Colonic mucosa (tissue), 4 donors: ENCODE data around the gene YWHAQ. TPM values are rescaled to one million over a fixed set of nuclear protein-coding genes. Genes with fewer than 3 reads are reported as not detected.
"Not testable (repeated sequence)": the region's sequence is repeated elsewhere in the genome, so short reads cannot be mapped to it uniquely, and the experiment has no call there.

Experiments used
- DNase-seq: peaks from one replicate; pipeline ENCODE4 v3.0.0-alpha.2; 2020
- H3K27ac ChIP-seq: fragments of 200-600 bp; one replicate; pipeline ENCODE4 v1.8.0; 2021
- H3K27me3 ChIP-seq: fragments of 200-600 bp; one replicate; pipeline ENCODE4 v1.8.0; 2021
- H3K36me3 ChIP-seq: fragments of 200-600 bp; one replicate; pipeline ENCODE4 v1.8.0; 2021
- H3K4me1 ChIP-seq: fragments of 200-600 bp; one replicate; pipeline ENCODE4 v1.8.0; 2021; ENCODE audit warnings: mild to moderate bottlenecking
- H3K4me3 ChIP-seq: fragments of 200-600 bp; one replicate; pipeline ENCODE4 v1.8.0; 2021
- H3K9ac ChIP-seq, 2 donors: one replicate each; pipeline ENCODE4 v1.7.0; 2013; ENCODE audit warnings: control low read depth in 2 of 2, low read depth in 2 of 2, low read length in 2 of 2
- H3K9me3 ChIP-seq: fragments of 200-600 bp; one replicate; pipeline ENCODE4 v1.8.0; 2021
- intact Hi-C: fragments of 100-400 bp; cut with DNase I; formaldehyde crosslinking; loops from one replicate; pipeline ENCODE4 v1.14.1; 2022
- total RNA-seq, 2 donors: library from RNA; stranded (reverse); fragmentation: NEBNext Ultra II Directional in 1 of 2; extraction: Animal tissue kit (Norgen Biotek cat#: 25700) in 1 of 2; gene quantifications; one replicate each; pipeline ENCODE4 v1.2.1, GENCODE V29; 2021
- TF ChIP-seq, protein P1 (sequence below): fragments of 200-600 bp; IDR thresholded peaks from one replicate; pipeline ENCODE4 v1.8.0; 2022; ENCODE audit warnings: antibody characterized with exemption, mild to moderate bottlenecking
- donor health status: healthy.
- donor health status: DM: no; HTN: no; CAD: no.
- donor health status: DM: no; HTN: no; CAD: no.

Gene YWHAQ
- total RNA-seq, 2 donors from 2014 or later, result 246 to 299 TPM

DNA sequence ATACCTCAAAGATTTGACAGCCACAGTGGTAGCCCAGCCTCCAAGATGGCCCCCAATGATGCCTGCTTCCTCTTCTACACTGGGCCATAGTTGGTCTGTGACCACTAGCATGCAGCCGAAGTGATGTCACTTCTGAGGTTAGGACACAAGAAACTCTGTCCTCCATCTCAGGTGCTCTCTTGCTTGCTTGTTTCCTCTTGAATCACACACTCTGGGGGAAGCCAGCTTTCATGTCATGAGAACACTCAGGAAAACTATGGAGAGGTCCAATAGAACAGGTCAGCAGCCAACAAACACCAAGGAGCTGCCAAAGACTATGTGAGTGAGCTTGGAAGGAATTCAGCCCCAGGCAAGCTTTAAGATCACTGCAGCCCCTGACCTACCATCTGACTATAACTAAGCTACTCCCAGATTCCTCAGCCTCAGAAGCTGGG lies 71.8 kb downstream of the YWHAQ start:
- no peak for DNase-seq
- Histone ChIP-seq H3K4me1 (peaks cover 4% of the 10 kb centered on the region), H3K27ac (no peak overlapping the region), H3K4me3 (no peak overlapping the region), H3K27me3 (no peaks in the 10 kb centered on the region), H3K36me3 (no peaks in the 10 kb centered on the region), H3K9me3 (no peaks in the 10 kb centered on the region), H3K9ac (no peak overlapping the region)
- TF ChIP-seq, protein P1, sequence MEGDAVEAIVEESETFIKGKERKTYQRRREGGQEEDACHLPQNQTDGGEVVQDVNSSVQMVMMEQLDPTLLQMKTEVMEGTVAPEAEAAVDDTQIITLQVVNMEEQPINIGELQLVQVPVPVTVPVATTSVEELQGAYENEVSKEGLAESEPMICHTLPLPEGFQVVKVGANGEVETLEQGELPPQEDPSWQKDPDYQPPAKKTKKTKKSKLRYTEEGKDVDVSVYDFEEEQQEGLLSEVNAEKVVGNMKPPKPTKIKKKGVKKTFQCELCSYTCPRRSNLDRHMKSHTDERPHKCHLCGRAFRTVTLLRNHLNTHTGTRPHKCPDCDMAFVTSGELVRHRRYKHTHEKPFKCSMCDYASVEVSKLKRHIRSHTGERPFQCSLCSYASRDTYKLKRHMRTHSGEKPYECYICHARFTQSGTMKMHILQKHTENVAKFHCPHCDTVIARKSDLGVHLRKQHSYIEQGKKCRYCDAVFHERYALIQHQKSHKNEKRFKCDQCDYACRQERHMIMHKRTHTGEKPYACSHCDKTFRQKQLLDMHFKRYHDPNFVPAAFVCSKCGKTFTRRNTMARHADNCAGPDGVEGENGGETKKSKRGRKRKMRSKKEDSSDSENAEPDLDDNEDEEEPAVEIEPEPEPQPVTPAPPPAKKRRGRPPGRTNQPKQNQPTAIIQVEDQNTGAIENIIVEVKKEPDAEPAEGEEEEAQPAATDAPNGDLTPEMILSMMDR, result no peak
- intact Hi-C loops, result no loop called here

DNA sequence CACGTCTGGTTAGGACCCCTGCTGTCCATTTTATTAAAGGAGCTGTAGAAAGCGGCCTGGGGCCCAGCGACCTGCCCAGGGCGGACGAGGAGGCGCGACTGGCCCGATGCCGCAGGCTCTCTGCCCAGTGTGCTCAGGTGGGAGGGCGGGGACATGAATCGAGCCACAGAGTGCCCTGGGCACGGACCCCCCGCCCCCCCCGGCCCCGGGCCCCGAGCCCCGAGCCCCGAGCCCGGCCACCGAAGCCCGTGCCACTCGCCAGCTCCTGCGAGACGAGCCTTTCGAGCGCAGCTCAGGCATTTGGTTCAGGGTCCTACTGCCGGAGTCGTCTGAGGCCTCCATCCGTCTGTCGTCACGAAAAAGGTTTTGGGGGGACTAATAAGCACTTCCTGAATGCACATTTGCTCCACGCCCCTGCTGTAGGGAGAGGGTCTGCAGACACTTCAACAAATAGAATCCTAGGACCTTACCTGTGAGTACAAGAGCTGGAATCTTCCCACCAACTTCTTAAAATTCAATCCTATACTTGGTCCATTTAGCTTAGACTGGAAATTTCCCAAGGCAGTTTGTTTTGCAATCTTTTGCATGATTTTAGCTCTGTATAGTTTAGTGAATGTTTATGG lies 74.6 kb downstream of the YWHAQ start:
- TF ChIP-seq, protein P1, result no peak

DNA sequence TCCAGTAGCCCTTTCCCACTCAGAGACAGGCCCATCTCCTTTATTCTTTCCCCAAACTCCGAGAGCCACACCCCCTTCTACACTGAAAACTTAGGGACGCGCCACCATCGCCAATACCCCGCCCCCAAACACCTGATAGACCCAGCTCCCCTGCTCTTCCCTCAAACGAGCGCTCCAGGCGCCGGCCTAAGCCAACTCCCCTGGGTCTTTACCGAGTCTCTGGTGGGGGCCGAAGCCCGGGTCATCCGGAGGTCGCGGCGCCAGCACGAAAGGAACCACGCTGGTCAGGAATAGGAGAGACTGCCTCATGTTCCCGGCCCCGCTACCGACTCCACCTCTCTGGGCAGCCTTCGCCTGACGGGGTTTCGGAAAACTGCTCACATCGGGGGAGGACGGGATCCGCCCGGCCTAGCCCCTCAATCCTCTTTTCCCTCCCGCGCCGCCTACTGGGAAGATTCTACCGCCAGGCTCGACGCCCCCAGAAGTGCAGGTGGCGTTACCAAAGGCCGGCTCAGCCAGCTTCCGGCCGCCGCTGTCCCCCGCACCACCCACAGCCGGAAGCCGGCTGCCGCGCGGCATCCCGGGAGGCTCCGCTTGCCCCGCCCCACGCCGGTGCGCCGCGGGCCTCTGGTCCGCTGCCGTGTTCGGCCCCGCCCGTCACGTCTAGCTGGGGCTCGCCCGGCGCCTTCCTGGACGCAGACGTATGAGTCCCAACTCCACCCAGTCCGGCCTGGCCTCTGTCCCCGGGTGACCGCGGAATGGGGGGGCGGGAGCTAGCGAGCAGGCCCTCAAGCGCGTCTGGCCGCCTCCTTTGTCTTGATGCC lies 75.3 kb downstream of the YWHAQ start, which contains the start of gene ADAM17:
ADAM17 (minus strand) TSS at position 534 of the 824 bp plus-strand sequence; CDS start at position 309, 225 bp downstream.
- peak within 1 kb of the TSS; percentile 98 for H3K27ac ChIP-seq
- H3K27me3 ChIP-seq, result no peaks in the 10 kb centered on the region
- H3K9ac ChIP-seq, result peak within 1 kb of the TSS; percentile 89 to 94
- H3K4me3 ChIP-seq, result peak within 1 kb of the TSS; percentile 84
- TF ChIP-seq, protein P1, result no peak
- no peaks in the 10 kb centered on the region for H3K9me3 ChIP-seq
- no peaks in the 10 kb centered on the region for H3K36me3 ChIP-seq
- intact Hi-C loops, result no loop called here
- DNase-seq, result peak; percentile 96
- peaks cover 5% of the 10 kb centered on the region for H3K4me1 ChIP-seq

More for the DNA sequence above, 74.6 kb downstream of the YWHAQ start:
- no peaks in the 10 kb centered on the region for H3K27me3 ChIP-seq
- no peaks in the 10 kb centered on the region for H3K36me3 ChIP-seq
- H3K4me3 ChIP-seq, result peak overlapping the region; percentile 84
- intact Hi-C loops, result no loop called here
- H3K4me1 ChIP-seq, result peaks cover 5% of the 10 kb centered on the region
- no peaks in the 10 kb centered on the region for H3K9me3 ChIP-seq
- H3K27ac ChIP-seq, result peak overlapping the region; percentile 98
- H3K9ac ChIP-seq, result peak overlapping the region; percentile 62 to 88
- DNase-seq, result no peak

DNA sequence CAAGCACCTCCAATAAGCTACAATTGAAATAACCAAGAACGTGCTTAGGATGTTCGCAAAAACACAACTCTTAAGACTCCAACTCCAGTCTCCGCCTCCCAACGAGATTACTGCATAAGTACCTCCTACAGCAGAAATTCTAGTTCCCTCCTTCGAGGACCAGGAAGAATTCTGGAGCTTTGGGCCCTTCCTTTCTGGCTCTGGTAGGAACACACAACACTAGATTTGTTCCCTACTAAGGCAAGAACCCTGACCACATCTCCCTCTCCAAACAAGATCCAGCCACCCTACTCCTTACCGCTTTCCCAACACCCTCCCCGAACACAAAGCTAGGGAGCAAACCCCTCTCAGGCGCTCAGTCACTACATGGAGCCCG lies 75.9 kb downstream of the YWHAQ start:
- intact Hi-C loops, result no loop called here
- H3K36me3 ChIP-seq, result no peaks in the 10 kb centered on the region
- TF ChIP-seq, protein P1, result no peak
- peak overlapping the region; percentile 98 for H3K27ac ChIP-seq
- DNase-seq, result peak; percentile 66
- peak overlapping the region; percentile 89 to 94 for H3K9ac ChIP-seq
- H3K4me1 ChIP-seq, result peaks cover 5% of the 10 kb centered on the region
- no peaks in the 10 kb centered on the region for H3K27me3 ChIP-seq
- H3K9me3 ChIP-seq, result no peaks in the 10 kb centered on the region
- peak overlapping the region; percentile 84 for H3K4me3 ChIP-seq

DNA sequence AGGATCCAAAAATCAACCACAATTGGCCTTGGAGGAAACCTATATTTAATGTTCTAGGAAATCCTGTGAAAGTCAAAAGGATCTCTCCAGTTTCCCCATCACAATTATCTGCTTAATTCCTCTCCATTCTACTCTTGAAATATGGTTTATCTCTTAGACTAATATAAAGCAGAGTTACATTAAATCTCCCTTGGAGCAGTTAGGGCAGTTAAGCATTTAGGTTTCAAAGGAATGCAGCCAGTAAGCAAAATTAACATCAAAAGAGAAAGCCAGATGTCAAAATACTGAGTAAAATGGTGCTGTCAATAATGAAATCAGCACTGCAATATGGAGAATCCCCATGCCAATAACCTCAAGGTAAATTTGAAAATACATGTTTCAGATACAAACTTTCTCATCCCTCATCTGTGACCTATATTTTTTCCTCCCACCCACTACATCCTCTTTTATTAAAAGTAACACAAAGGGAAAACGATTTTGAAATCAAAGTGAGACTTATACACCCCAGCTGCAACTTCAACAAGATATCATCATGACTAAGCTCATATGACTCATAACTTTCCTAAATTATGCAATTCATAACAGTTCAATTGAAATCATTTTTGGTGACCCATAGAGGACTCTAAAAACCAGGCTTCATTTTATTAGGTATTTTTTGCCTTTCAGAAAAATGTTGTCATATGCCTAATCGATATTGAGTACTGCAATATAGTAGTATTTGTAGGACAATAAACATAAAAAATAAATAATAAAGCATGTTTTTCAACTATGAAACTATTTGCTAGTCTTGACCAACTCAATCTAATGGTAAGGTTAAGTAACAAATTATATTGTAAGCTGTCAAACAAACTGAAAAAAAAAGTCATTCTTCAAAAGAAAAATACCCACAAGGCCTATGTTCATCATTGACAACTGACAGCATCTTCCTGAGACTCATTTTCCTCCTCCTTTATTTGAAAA lies 78.3 kb downstream of the YWHAQ start:
- no peaks in the 10 kb centered on the region for H3K36me3 ChIP-seq
- peaks cover 12% of the 10 kb centered on the region for H3K4me1 ChIP-seq

DNA sequence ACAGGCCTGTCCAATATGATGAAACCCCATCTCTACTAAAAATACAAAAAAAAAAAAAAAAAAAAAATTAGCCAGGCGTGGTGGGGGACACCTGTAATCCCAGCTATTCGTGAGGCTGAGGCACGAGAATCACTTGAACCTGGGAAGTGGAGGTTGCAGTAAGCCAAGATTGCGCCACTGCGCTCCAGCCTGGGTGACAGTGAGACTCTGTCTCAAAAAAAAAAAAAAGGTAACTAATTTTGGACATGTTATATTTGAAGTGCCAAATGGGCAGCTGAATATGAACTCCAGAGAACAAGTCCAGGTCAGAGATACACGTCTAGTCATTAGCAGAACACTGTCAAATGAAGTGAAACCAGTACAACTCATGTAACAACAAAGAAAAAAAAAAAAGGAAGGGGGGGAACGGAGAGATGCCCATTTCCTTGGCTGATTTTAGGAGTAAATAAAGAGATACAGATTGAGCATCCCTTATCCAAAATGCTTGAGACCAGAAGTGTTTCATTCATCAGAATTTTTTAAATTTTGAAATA lies 79.9 kb downstream of the YWHAQ start:
- not testable (repeated sequence) for H3K9ac ChIP-seq
- peaks cover 12% of the 10 kb centered on the region for H3K4me1 ChIP-seq

More for the DNA sequence above, 78.3 kb downstream of the YWHAQ start:
- H3K27ac ChIP-seq, result peak overlapping the region; percentile 51
- TF ChIP-seq, protein P1, result no peak
- H3K9me3 ChIP-seq, result no peaks in the 10 kb centered on the region
- no peak overlapping the region for H3K4me3 ChIP-seq
- DNase-seq, result no peak
- no peak overlapping the region for H3K9ac ChIP-seq
- no peaks in the 10 kb centered on the region for H3K27me3 ChIP-seq
- intact Hi-C loops, result no loop called here

More for the DNA sequence above, 79.9 kb downstream of the YWHAQ start:
- H3K4me3 ChIP-seq, H3K36me3 ChIP-seq, H3K9me3 ChIP-seq, DNase-seq, H3K27me3 ChIP-seq, intact Hi-C loops, H3K27ac ChIP-seq: not testable (repeated sequence)
